ENCODE results near the gene ATL3.
"Not testable (repeated sequence)": the region's sequence is repeated elsewhere in the genome, so short reads cannot be mapped to it uniquely, and the experiment has no call there.

ATL3 gene

GRCh38 chr11:63652671-63653070 is 18.5 kb downstream of the ATL3 start:
- in situ Hi-C loops (cut with HindIII; ENCODE audit: low sequenced_read_pairs): no loop called here
- TF ChIP-seq CTCF (IDR thresholded peaks at IDR 0.05; ENCODE audit: low read depth, low read length): no peak
- DNase-seq (ENCODE audit: low read depth, low spot score): no peak
- no peak overlapping the region for H3K4me3 ChIP-seq (ENCODE audit: low read depth, low read length)

DNA sequence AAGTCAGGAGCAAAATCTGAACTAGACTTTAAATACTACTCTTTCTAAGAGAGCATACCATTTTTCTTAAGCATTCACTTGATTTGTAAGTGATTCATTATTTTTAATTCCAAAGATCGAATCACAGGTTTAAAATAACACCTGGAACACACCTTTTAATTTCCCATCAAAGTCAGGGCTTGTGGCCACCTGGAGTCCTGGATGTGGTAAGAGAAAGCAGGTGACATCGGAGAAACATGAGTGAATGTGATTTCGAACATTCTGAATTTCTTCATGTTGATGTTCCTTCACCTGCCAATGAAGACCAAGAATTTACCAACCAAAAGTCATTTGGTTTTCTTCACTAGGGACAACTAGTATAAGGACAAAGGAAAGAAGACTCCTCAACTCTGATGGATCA is 28.0 kb downstream of the ATL3 start:
- no peak for TF ChIP-seq CTCF (IDR thresholded peaks at IDR 0.05; ENCODE audit: low read depth, low read length)
- no peak overlapping the region for H3K4me3 ChIP-seq (ENCODE audit: low read depth, low read length)
- in situ Hi-C loops (cut with HindIII; ENCODE audit: low sequenced_read_pairs): no loop called here
- DNase-seq (ENCODE audit: low read depth, low spot score): no peak

DNA sequence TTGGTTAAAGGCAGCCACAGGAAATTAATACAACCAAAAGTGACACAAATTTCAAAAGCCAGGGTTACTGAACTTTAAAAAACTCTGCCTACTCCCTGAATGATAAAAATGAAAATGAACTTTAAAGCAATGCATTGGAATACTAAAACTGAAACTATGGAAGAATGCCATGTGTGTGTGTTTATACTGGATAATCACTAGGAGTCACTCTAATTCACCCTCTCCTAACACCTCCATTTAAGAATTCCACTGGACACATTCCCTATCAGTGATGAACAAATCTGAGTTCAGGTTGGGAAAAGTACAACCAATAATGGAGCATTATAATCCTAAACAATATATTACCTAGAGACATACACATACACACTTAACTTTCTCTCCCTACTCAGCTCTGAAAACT is 29.4 kb downstream of the ATL3 start:
- in situ Hi-C loops (cut with HindIII; ENCODE audit: low sequenced_read_pairs): no loop called here
- H3K4me3 ChIP-seq (ENCODE audit: low read depth, low read length): no peak overlapping the region
- DNase-seq (ENCODE audit: low read depth, low spot score): peak; percentile 14
- TF ChIP-seq CTCF (IDR thresholded peaks at IDR 0.05; ENCODE audit: low read depth, low read length): no peak

DNA sequence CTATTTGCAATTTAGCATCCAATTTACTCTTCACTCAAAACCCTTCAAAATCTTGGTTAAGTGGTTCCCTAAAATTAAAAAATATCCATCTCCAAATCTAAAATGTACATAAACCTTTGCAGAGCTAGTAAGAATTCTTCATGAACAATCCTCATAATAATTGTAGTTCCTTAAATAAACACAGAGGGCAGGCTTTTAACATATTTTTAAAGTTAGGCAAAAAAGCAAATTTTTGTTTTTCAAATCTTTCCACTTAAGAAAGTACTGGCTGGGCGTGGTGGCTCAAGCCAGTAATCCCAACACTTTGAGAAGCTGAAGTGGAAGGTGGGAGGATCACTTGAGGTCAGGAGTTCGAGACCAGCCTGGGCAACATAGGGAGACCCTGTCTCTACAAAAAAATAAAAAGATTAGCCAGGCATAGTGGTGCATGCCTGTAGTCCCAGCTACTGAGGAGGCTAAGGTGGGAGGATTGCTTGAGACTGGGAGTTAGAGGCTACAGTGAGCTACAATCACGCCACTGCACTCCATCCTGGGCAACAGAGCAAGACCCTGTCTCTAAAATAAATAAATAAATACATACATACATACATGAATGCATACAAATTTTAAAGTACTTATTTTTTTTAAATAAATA is 31.9 kb downstream of the ATL3 start:
- TF ChIP-seq CTCF (IDR thresholded peaks at IDR 0.05; ENCODE audit: low read depth, low read length): peak; percentile 17
- DNase-seq (ENCODE audit: low read depth, low spot score): peak; percentile 33

GRCh38 chr11:63638436-63638835 is 32.7 kb downstream of the ATL3 start:
- DNase-seq (ENCODE audit: low read depth, low spot score); H3K4me3 ChIP-seq (ENCODE audit: low read depth, low read length); in situ Hi-C loops (cut with HindIII; ENCODE audit: low sequenced_read_pairs): not testable (repeated sequence)

More for the DNA sequence above, 31.9 kb downstream of the ATL3 start:
- in situ Hi-C loops (cut with HindIII; ENCODE audit: low sequenced_read_pairs): no loop called here
- H3K4me3 ChIP-seq (ENCODE audit: low read depth, low read length): no peak overlapping the region

DNA sequence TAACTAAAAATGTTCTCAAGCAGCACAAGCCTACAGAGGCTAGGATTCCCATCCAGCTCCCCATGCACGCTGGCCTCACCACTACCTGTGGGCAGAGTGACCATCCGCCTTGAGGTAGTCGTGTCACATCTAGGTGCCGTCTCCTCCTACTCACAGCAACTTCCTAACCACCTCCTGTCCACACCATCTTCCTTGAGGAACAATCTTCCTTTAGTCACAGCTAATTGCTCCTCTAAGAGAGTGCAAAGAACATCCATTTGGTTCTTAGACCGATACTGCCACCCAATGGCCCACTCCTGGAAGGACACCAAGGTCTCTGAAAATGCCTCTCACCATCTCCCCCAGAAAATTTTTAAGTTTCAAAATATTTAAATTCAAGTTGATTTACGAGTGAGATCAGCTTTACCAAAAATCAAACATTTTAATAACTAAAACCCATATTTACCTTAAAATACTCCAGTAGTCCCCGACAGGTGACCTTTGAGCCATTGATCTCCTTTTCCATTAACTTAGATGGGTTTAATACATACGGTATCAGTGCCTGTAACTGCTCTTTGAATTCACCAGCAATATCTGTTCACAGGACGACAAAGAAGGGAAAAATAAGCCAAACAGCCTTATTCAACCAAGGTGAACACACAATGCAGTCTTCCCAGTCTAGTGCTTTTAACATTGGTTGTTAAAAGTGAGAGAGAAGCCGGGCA is 35.3 kb downstream of the ATL3 start:
- in situ Hi-C loops (cut with HindIII; ENCODE audit: low sequenced_read_pairs): no loop called here
- TF ChIP-seq CTCF (IDR thresholded peaks at IDR 0.05; ENCODE audit: low read depth, low read length): peak; percentile 88
- peak; percentile 61 for DNase-seq (ENCODE audit: low read depth, low spot score)
- no peak overlapping the region for H3K4me3 ChIP-seq (ENCODE audit: low read depth, low read length)

DNA sequence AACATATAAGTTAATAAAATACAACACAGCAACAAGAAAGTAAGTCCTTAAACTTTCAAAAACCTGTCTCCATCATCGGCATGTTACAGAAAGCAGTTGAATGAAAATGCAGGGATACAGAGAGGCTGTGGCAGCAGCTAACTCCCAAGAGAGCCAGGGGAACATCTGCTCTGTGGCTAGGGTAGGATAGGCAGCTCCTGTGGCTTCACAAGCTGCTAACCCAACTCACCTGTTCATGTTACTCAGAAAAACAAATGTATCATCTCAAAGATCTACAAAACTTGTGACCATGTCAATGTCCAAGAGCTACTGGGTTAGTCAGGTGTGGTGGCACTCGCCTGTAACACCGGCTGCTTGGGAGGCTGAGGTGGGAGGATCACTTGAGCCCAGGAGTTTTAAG is 41.8 kb downstream of the ATL3 start:
- in situ Hi-C loops (cut with HindIII; ENCODE audit: low sequenced_read_pairs): no loop called here
- TF ChIP-seq CTCF (IDR thresholded peaks at IDR 0.05; ENCODE audit: low read depth, low read length): no peak
- H3K4me3 ChIP-seq (ENCODE audit: low read depth, low read length): no peak overlapping the region
- DNase-seq (ENCODE audit: low read depth, low spot score): no peak

All from astrocyte of the spinal cord (primary cell).